ENCODE measurements around the gene IZUMO1. TPM values are rescaled to one million over a fixed set of nuclear protein-coding genes. Genes with fewer than 3 reads are reported as not detected.

IZUMO1 gene
- total RNA-seq, 1 experiment from 2014 or later, result not detected

DNA sequence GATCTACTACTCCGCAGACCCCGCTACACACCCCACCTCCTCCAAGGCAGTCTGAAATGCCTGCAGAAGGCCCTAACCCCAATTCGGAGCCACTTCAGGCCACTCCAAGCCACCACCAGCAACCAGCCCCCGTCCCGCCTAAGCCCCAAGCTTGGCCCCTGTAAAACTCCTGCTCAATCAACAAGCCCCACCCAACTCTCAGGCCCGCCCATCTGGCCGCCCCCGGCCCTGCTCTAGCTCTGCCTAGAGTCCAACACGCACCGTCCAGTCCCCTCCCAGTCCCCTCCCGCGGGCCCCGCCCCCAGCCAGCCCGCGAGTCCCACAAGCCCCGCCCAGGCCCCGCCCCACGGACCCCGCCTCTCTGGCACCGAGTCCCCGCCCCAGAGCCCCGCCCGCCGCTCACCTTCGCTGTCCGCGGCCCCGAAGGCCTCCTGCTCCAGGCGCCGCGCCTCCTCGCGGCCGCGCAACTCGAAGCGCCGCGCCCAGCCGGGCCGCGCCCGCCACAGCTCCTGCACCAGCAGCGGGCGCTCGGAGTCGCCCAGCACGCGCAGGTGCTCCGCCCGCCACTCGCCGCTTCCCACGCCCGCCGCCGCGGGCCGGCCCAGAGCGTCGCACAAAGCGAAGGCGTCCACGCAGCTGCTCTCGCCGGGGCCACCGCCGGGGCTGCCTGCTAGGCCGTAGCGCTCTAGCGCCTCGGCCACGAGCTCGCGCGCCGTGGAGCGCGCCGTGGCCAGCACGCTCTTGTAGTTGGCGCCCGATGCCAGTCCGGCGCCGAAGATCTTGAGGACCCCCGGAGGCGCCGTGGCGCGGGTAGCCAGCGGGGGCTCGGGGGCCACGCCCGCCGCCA is 7.9 kb downstream of the IZUMO1 start:
- Histone ChIP-seq H3K4me1 (ENCODE audit: insufficient read depth, low read length, poor library complexity, severe bottlenecking) (peaks cover 21% of the 10 kb centered on the region), H3K36me3 (ENCODE audit: insufficient read depth, low read length, poor library complexity, severe bottlenecking) (no peaks in the 10 kb centered on the region), H3K4me3 (ENCODE audit: low read depth, low read length, poor library complexity, severe bottlenecking) (peak overlapping the region; percentile 59), H3K27me3 (replicated peaks; ENCODE audit: insufficient read depth, low read depth, low read length, poor library complexity) (no peaks in the 10 kb centered on the region), H3K9me3 (ENCODE audit: low read depth, low read length, poor library complexity, severe bottlenecking) (no peaks in the 10 kb centered on the region), H3K27ac (ENCODE audit: low read depth, low read length, poor library complexity, severe bottlenecking) (peak overlapping the region; percentile 73)
- BruUV-seq (replicated peaks), result no TSS peak
- TF ChIP-seq CTCF (conservative IDR thresholded peaks at IDR 0.05; ENCODE audit: low read depth, low read length) (peak; percentile 45; the same call in 1 of the 2 replicates), EZH2 (IDR thresholded peaks at IDR 0.05; ENCODE audit: borderline replicate concordance, low read depth, low read length, poor library complexity, severe bottlenecking) (no peak)
- DNase-seq (ENCODE audit: low spot score), result peak; percentile 94
- POLR2A ChIA-PET (ENCODE audit: low non-redundant PET), result interaction anchor here (0.6 kb wide), 1 partner anchor 15 kb away, joined by 9 read pairs; no protein-coding TSS in a partner anchor
- intact Hi-C loops (cut with micrococcal nuclease; ENCODE audit: unreplicated experiment), result loop anchor here (5.0 kb wide), 1 partner anchor 91 kb away; the partner anchor contains the start of gene CA11
- CTCF ChIA-PET, result interaction anchor here (0.5 to 1.5 kb wide), 4 partner anchors 14 to 232 kb away, joined by 3 to 4 read pairs (median 3); no protein-coding TSS in a partner anchor

DNA sequence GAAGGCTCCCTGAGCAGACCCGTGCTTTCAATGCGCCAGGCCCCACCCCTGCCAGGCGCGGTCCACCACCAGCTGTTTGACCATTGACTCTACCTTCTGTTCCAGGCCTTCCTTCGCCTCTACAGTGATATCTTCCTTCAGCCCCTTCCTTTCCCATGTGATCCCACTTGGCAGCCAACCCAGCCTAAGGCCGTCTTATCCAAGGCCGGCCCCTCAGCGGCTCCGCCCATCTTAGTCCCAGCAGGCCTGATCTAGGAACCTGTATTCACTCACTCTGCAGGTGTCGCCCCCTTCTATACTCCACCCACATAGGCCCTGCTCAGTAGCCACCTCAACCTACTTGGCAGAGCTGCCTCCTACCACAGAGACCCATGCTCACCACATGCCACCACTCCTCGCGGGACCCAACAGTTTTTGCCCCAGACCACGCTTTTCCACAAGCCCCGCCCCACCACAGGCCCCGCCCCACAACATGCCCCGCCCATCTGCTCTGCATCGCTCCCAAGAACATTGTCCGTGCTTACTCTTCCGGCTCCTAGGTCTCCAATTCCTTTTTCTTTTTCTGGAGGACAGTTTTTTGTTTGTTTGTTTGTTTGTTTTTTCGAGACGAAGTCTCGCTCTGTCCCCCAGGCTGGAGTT is 9.2 kb downstream of the IZUMO1 start:
- no peak overlapping the region for H3K4me3 ChIP-seq (ENCODE audit: low read depth, low read length, poor library complexity, severe bottlenecking)

More for the DNA sequence above, 9.2 kb downstream of the IZUMO1 start:
- POLR2A ChIA-PET (ENCODE audit: low non-redundant PET), result no interaction called here
- Histone ChIP-seq H3K4me1 (ENCODE audit: insufficient read depth, low read length, poor library complexity, severe bottlenecking) (peaks cover 21% of the 10 kb centered on the region), H3K36me3 (ENCODE audit: insufficient read depth, low read length, poor library complexity, severe bottlenecking) (no peaks in the 10 kb centered on the region), H3K27ac (ENCODE audit: low read depth, low read length, poor library complexity, severe bottlenecking) (no peak overlapping the region), H3K27me3 (replicated peaks; ENCODE audit: insufficient read depth, low read depth, low read length, poor library complexity) (no peaks in the 10 kb centered on the region), H3K9me3 (ENCODE audit: low read depth, low read length, poor library complexity, severe bottlenecking) (no peaks in the 10 kb centered on the region)
- no TSS peak for BruUV-seq (replicated peaks)
- CTCF ChIA-PET, result no interaction called here
- TF ChIP-seq EZH2 (IDR thresholded peaks at IDR 0.05; ENCODE audit: borderline replicate concordance, low read depth, low read length, poor library complexity, severe bottlenecking), result no peak
- TF ChIP-seq CTCF (conservative IDR thresholded peaks at IDR 0.05; ENCODE audit: low read depth, low read length), result no peak
- intact Hi-C loops (cut with micrococcal nuclease; ENCODE audit: unreplicated experiment), result loop anchor here (5.0 kb wide), 1 partner anchor 90 kb away; the partner anchor contains the start of gene CA11
- DNase-seq (ENCODE audit: low spot score), result no peak
